Neural cell (in vitro differentiated cells): ENCODE data around the gene RABGAP1L. TPM values are rescaled to one million over a fixed set of nuclear protein-coding genes. Genes with fewer than 3 reads are reported as not detected.
"Not testable (repeated sequence)": the region's sequence is repeated elsewhere in the genome, so short reads cannot be mapped to it uniquely, and the experiment has no call there.

Source experiments
- H2AFZ ChIP-seq: fragments of 200-600, 300-800 bp; sonication (generic), shearing (Covaris generic); 2 replicates; pipeline ENCODE4 v1.6.0; 2014; ENCODE audit warnings: low read depth, mild to moderate bottlenecking, antibody characterized with exemption, low read length, moderate library complexity
- H3F3A ChIP-seq: fragments of 200-600 bp; shearing (Covaris generic); 2 replicates; pipeline ENCODE4 v1.6.1; 2016; ENCODE audit warnings: mild to moderate bottlenecking, moderate library complexity, mixed read lengths, antibody characterized with exemption, low read length; ENCODE audit not compliant: insufficient read depth, poor library complexity, severe bottlenecking
- H3K27ac ChIP-seq: fragments of 200-600, 300-800 bp; sonication (generic), shearing (Covaris generic); 2 replicates; pipeline ENCODE4 v1.5.1; 2014; ENCODE audit warnings: mild to moderate bottlenecking, low read length, moderate library complexity
- H3K27me3 ChIP-seq: fragments of 300-800, 200-600 bp; sonication (generic), shearing (Covaris generic); 2 replicates; pipeline ENCODE4 v1.6.0; 2014; ENCODE audit warnings: mild to moderate bottlenecking, low read depth, low read length, moderate library complexity; ENCODE audit not compliant: insufficient read depth
- H3K36me3 ChIP-seq: fragments of 300-800, 200-600 bp; sonication (generic), shearing (Covaris generic); 2 replicates; pipeline ENCODE4 v1.5.1; 2014; ENCODE audit warnings: mild to moderate bottlenecking, antibody characterized with exemption, low read length, moderate library complexity; ENCODE audit not compliant: insufficient read depth
- H3K4me2 ChIP-seq: fragments of 300-800, 200-600 bp; sonication (generic), shearing (Covaris generic); 2 replicates; pipeline ENCODE4 v1.6.0; 2014; ENCODE audit warnings: mild to moderate bottlenecking, low read length
- H3K4me3 ChIP-seq: fragments of 300-800, 200-600 bp; sonication (generic), shearing (Covaris generic); 2 replicates; pipeline ENCODE4 v1.5.1; 2014; ENCODE audit warnings: mild to moderate bottlenecking, low read length, moderate library complexity
- H3K79me2 ChIP-seq: fragments of 200-600 bp; shearing (Covaris generic); replicated peaks from 2 replicates; pipeline ENCODE4 v1.6.0; 2014; ENCODE audit warnings: mild to moderate bottlenecking, low read length, moderate library complexity; ENCODE audit not compliant: insufficient read depth
- H3K9ac ChIP-seq: fragments of 300-800, 200-600 bp; sonication (generic), shearing (Covaris generic); 2 replicates; pipeline ENCODE4 v1.6.1; 2016; ENCODE audit warnings: mild to moderate bottlenecking, low read length, mixed read lengths
- H3K9me2 ChIP-seq: fragments of 200-600 bp; shearing (Covaris generic); 2 replicates; pipeline ENCODE4 v1.6.1; 2016; ENCODE audit warnings: mild to moderate bottlenecking, low read length, mixed read lengths; ENCODE audit not compliant: insufficient read depth
- H3K9me3 ChIP-seq: fragments of 200-600, 300-800 bp; sonication (generic), shearing (Covaris generic); 2 replicates; pipeline ENCODE4 v1.6.1; 2016; ENCODE audit warnings: mild to moderate bottlenecking, mixed run types, low read length, moderate library complexity, mixed read lengths
- H4K20me1 ChIP-seq: fragments of 200-600 bp; shearing (Covaris generic); 2 replicates; pipeline ENCODE4 v1.6.1; 2016; ENCODE audit warnings: mild to moderate bottlenecking, mixed run types; ENCODE audit not compliant: insufficient read depth
- CTCF ChIP-seq: fragments of 450-650 bp; IDR thresholded peaks from 2 replicates; pipeline ENCODE4 v1.5.1; 2014; ENCODE audit warnings: antibody characterized with exemption, mild to moderate bottlenecking, moderate library complexity; ENCODE audit not compliant: poor library complexity, severe bottlenecking
- EP300 ChIP-seq: fragments of 450-650 bp; conservative IDR thresholded peaks from 2 replicates; pipeline ENCODE4 v1.6.1; 2014; ENCODE audit warnings: antibody characterized with exemption, mild to moderate bottlenecking, moderate library complexity; ENCODE audit not compliant: poor library complexity, severe bottlenecking
- EZH2 ChIP-seq: fragments of 200-600, 300-800 bp; shearing (Covaris generic), sonication (generic); IDR thresholded peaks from 2 replicates; pipeline ENCODE4 v1.6.1; 2014; ENCODE audit warnings: antibody characterized with exemption, low read length, borderline replicate concordance, mild to moderate bottlenecking; ENCODE audit not compliant: insufficient read depth, poor library complexity, severe bottlenecking
- MXI1 ChIP-seq: fragments of 450-650 bp; conservative IDR thresholded peaks from 2 replicates; pipeline ENCODE4 v1.6.1; 2014; ENCODE audit warnings: antibody characterized with exemption, mild to moderate bottlenecking; ENCODE audit not compliant: poor library complexity, severe bottlenecking
- POLR2AphosphoS5 ChIP-seq: IDR thresholded peaks from 2 replicates; pipeline ENCODE4 v1.6.1; 2012
- RAD21 ChIP-seq: fragments of 450-650 bp; conservative IDR thresholded peaks from 2 replicates; pipeline ENCODE4 v1.6.1; 2014; ENCODE audit warnings: antibody characterized with exemption, mild to moderate bottlenecking, moderate library complexity
- REST ChIP-seq: IDR thresholded peaks from 2 replicates; pipeline ENCODE4 v1.6.1; 2012; ENCODE audit warnings: borderline replicate concordance
- SMC3 ChIP-seq: fragments of 450-650 bp; conservative IDR thresholded peaks from 2 replicates; pipeline ENCODE4 v1.6.1; 2014; ENCODE audit warnings: antibody characterized with exemption, mild to moderate bottlenecking, moderate library complexity; ENCODE audit not compliant: poor library complexity
- TAF1 ChIP-seq: IDR thresholded peaks from 2 replicates; pipeline ENCODE4 v1.6.1; 2012; ENCODE audit warnings: low read depth
- polyA plus RNA-seq: library from polyadenylated mRNA; depleted of rRNA; stranded (reverse); fragments of >200 nt; gene quantifications from 2 replicates; pipeline ENCODE4 v1.2.3, GENCODE V29; 2014

RABGAP1L gene
- polyA plus RNA-seq, 1 donor from 2014 or later, result 32.2 TPM

- Histone ChIP-seq H3K27ac (no peak overlapping the region), H4K20me1 (no peaks in the 10 kb centered on the region), H2AFZ (no peak overlapping the region), H3K9me3 (no peaks in the 10 kb centered on the region), H3K27me3 (no peaks in the 10 kb centered on the region), H3K9ac (no peak overlapping the region), H3K9me2 (no peaks in the 10 kb centered on the region), H3K4me2 (no peak overlapping the region), H3K79me2 (no peaks in the 10 kb centered on the region), H3K36me3 (no peaks in the 10 kb centered on the region), H3K4me3 (no peak overlapping the region), H3F3A (no peaks in the 10 kb centered on the region)
- TF ChIP-seq EP300 (no peak), TAF1 (no peak), RAD21 (no peak), MXI1 (no peak), CTCF (no peak), EZH2 (no peak), REST (no peak), SMC3 (no peak), POLR2AphosphoS5 (no peak)
These were observed 338.2 kb downstream of the RABGAP1L start for GRCh38 chr1:174497478-174497877.

- H3K9me2 ChIP-seq, H3K27me3 ChIP-seq, H3K9me3 ChIP-seq, H4K20me1 ChIP-seq, H3K79me2 ChIP-seq, H2AFZ ChIP-seq, H3K4me2 ChIP-seq, H3K4me3 ChIP-seq, H3K36me3 ChIP-seq, H3F3A ChIP-seq, H3K9ac ChIP-seq, H3K27ac ChIP-seq: not testable (repeated sequence)
These were observed 357.4 kb downstream of the RABGAP1L start for GRCh38 chr1:174516755-174517154.

- TF ChIP-seq EZH2 (no peak), RAD21 (no peak), POLR2AphosphoS5 (no peak), REST (no peak), MXI1 (no peak), CTCF (no peak), SMC3 (no peak), EP300 (no peak), TAF1 (no peak)
- H3K36me3 ChIP-seq, result no peaks in the 10 kb centered on the region
- no peaks in the 10 kb centered on the region for H3K27me3 ChIP-seq
- no peak overlapping the region for H3K27ac ChIP-seq
- no peaks in the 10 kb centered on the region for H3K9me3 ChIP-seq
- no peaks in the 10 kb centered on the region for H4K20me1 ChIP-seq
- no peaks in the 10 kb centered on the region for H3K79me2 ChIP-seq
- no peak overlapping the region for H3K9ac ChIP-seq
- H3K4me2 ChIP-seq, result no peak overlapping the region
- H3K4me3 ChIP-seq, result no peak overlapping the region
- H3F3A ChIP-seq, result no peaks in the 10 kb centered on the region
- no peaks in the 10 kb centered on the region for H3K9me2 ChIP-seq
- no peak overlapping the region for H2AFZ ChIP-seq
These were observed 360.5 kb downstream of the RABGAP1L start for GRCh38 chr1:174519844-174520243.
